ENCODE results near the gene AP5Z1. TPM values are rescaled to one million over a fixed set of nuclear protein-coding genes. Genes with fewer than 3 reads are reported as not detected.

Gene AP5Z1
- total and polyA plus RNA-seq, 2 of the 4 experiments (the other 2 are of a cell fraction), result 9.7 to 38.7 TPM

DNA sequence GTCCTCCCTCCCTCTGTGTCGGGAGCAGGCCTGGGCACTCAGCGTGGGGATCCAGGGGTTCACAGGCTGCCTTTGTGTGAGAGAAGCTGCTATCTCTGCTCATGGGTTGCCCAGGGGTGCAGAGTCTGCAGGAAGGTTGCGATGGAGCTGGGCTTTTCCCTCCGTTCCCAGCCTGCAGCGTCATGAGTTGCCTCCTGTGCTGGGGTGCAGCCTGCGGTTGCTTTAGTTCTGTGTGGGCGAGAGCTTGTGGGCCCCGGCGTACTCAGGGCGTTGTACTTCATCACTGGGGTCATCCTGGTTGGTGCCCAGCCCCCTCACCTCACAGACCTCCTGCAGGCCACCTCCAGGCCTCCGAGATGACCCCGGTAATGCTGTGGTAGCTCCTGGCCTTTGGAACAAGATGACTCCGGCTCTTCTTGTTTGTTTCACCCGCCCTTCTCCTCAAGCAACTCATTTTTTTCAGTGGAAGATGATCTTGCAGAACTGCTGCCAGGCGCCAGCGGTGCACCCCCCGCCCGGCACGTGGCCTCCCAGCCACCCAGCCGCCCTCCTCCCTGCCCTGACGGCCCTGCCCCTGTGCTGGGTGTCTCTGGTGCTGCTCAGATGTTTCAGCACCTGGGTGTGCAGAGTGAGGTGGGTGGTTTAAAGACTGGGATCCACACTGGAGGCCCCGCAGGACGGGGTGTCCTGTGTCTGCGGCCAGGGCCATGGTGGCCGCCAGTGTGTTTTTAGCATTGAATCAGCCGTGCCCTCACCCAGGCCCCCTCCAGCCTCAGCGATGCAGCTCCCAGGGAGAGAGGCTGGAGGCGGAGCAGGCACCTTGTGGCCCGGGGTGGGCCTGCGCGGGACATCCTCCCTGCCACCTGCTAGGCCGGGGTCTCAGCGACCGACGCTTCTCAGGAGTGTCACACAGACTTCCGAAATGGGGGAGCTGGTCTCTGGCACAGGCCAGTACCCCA is 7.2 kb downstream of the AP5Z1 start:
- Histone ChIP-seq H3K18ac (ENCODE audit: low read depth, low read length) (no peak overlapping the region), H2BK15ac (ENCODE audit: low read depth, low read length) (no peak overlapping the region), H3K4ac (ENCODE audit: low read depth, low read length) (no peak overlapping the region), H3K4me2 (ENCODE audit: low read depth, low read length) (no peak overlapping the region), H4K91ac (ENCODE audit: insufficient read depth, low read depth, low read length) (no peak overlapping the region), H3K36me3 (ENCODE audit: control insufficient read depth, insufficient read depth, low read length) (peaks cover 63% of the 10 kb centered on the region), H2BK5ac (ENCODE audit: low read depth, low read length, poor library complexity, severe bottlenecking) (no peak overlapping the region), H3K79me1 (ENCODE audit: low read depth in 1 of 2, low read length in 2 of 2) (peaks cover 8 to 21% of the 10 kb centered on the region in 2 experiments), H4K8ac (ENCODE audit: low read depth in 2 of 2, low read length in 2 of 2) (no peak overlapping the region), H3K27ac (ENCODE audit: insufficient read depth, low read length) (no peak overlapping the region), H2BK120ac (ENCODE audit: low read depth, low read length) (no peak overlapping the region), H3K9me1 (ENCODE audit: insufficient read depth, low read length) (no peaks in the 10 kb centered on the region), H3K9ac (ENCODE audit: low read depth, low read length) (no peak overlapping the region), H4K5ac (ENCODE audit: low read depth, low read length) (no peak overlapping the region), H2AK5ac (ENCODE audit: low read depth, low read length) (no peak overlapping the region), H3K56ac (ENCODE audit: extremely low read depth, insufficient read depth, low read length) (no peak overlapping the region), H3K27me3 (ENCODE audit: control insufficient read depth, insufficient read depth, low read length) (no peaks in the 10 kb centered on the region), H3K4me1 (ENCODE audit: control insufficient read depth, insufficient read depth, low read length) (peaks cover 1% of the 10 kb centered on the region; the same call in 1 of the 2 replicates), H4K20me1 (ENCODE audit: insufficient read depth, low read length) (peaks cover 28% of the 10 kb centered on the region), H3K4me3 (ENCODE audit: insufficient read depth, low read depth, low read length) (no peak overlapping the region), H3K14ac (replicated peaks; ENCODE audit: low read depth, low read length) (no peak overlapping the region), H3K23ac (ENCODE audit: low read depth, low read length) (no peak overlapping the region), H2BK20ac (ENCODE audit: low read depth, low read length) (no peak overlapping the region), H3K9me3 (ENCODE audit: control insufficient read depth, insufficient read depth, low read length) (no peaks in the 10 kb centered on the region), H2AK9ac (replicated peaks; ENCODE audit: low read depth, low read length, poor library complexity) (no peak overlapping the region), H2AFZ (replicated peaks; ENCODE audit: low read length, poor library complexity) (no peak overlapping the region)
- intact Hi-C loops (cut with micrococcal nuclease) (no loop called here), in situ Hi-C loops (cut with MboI; ENCODE audit: low sequenced_read_pairs) (no loop called here), dilution Hi-C loops (cut with HindIII; ENCODE audit: low sequenced_read_pairs, unreplicated experiment) (no loop called here)
- ChIA-PET POLR2A (ENCODE audit: unreplicated experiment) (no interaction called here), CTCF (no interaction called here)
- WGBS, 2 experiments (ENCODE audit: extremely low coverage in 2 of 2, insufficient read length in 1 of 2), result 89% methylated on average over 6 of the region's 36 CpGs; no CpG with 5 or more reads in 1 of the 2 experiments
- TF ChIP-seq RCOR1 (IDR thresholded peaks at IDR 0.05; ENCODE audit: insufficient replicate concordance, low read length) (no peak), MAZ (IDR thresholded peaks at IDR 0.05; ENCODE audit: borderline replicate concordance, low read depth, low read length) (no peak), SMC3 (IDR thresholded peaks at IDR 0.05; ENCODE audit: low read depth, low read length) (no peak), FOS (IDR thresholded peaks at IDR 0.05; ENCODE audit: low read depth, low read length) (no peak), CHD1 (IDR thresholded peaks at IDR 0.05; ENCODE audit: low read depth, low read length) (no peak)
- TF ChIP-seq, protein P1, sequence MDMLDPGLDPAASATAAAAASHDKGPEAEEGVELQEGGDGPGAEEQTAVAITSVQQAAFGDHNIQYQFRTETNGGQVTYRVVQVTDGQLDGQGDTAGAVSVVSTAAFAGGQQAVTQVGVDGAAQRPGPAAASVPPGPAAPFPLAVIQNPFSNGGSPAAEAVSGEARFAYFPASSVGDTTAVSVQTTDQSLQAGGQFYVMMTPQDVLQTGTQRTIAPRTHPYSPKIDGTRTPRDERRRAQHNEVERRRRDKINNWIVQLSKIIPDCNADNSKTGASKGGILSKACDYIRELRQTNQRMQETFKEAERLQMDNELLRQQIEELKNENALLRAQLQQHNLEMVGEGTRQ (IDR thresholded peaks at IDR 0.05; ENCODE audit: low read depth, low read length), result no peak
- BruUV-seq (replicated peaks), result no TSS peak
- ATAC-seq (ENCODE audit: low read depth) (no peak), DNase-seq (no peak)
